Measurements from ENCODE around the gene SIGMAR1.
"Not testable (repeated sequence)": the region's sequence is repeated elsewhere in the genome, so short reads cannot be mapped to it uniquely, and the experiment has no call there.

SIGMAR1 gene

GRCh38 chr9:34654323-34655051 lies 16.9 kb upstream of the SIGMAR1 start:
- DNase-seq: no peak

GRCh38 chr9:34653151-34654072 lies 15.8 kb upstream of the SIGMAR1 start:
- no peak for DNase-seq

GRCh38 chr9:34652602-34653000 lies 15.0 kb upstream of the SIGMAR1 start:
- DNase-seq: no peak

GRCh38 chr9:34651876-34652601 lies 14.5 kb upstream of the SIGMAR1 start, which contains the start of gene IL11RA:
TSS of gene IL11RA (plus strand) at chr9:34652185. CDS start at chr9:34655218, 3,033 bp downstream.
- peak; percentile 71 for DNase-seq

- no peak for DNase-seq
Observed at GRCh38 chr9:34651321-34651720, 13.7 kb upstream of the SIGMAR1 start.

- DNase-seq: no peak
Observed at GRCh38 chr9:34650816-34651215, 13.2 kb upstream of the SIGMAR1 start.

- no peak for DNase-seq
Observed at GRCh38 chr9:34648673-34649072, 11.1 kb upstream of the SIGMAR1 start.

GRCh38 chr9:34647651-34648050 lies 10.1 kb upstream of the SIGMAR1 start:
- peak; percentile 21 for DNase-seq

- no peak for DNase-seq
Observed at GRCh38 chr9:34647084-34647403, 9.5 kb upstream of the SIGMAR1 start.

GRCh38 chr9:34646211-34647083 lies 8.9 kb upstream of the SIGMAR1 start, which contains the start of gene GALT:
TSS of gene GALT (plus strand) at chr9:34646675. CDS start at chr9:34646705, 30 bp downstream.
- DNase-seq: peak; percentile 98

GRCh38 chr9:34644766-34645314 lies 7.3 kb upstream of the SIGMAR1 start:
- DNase-seq: no peak

GRCh38 chr9:34642679-34643078 lies 5.1 kb upstream of the SIGMAR1 start:
- no peak for DNase-seq

GRCh38 chr9:34639322-34639721 lies 1.7 kb upstream of the SIGMAR1 start:
- not testable (repeated sequence) for DNase-seq

GRCh38 chr9:34638138-34638445 lies 505 bp upstream of the SIGMAR1 start:
- DNase-seq: peak; percentile 15

- peak; percentile 12 for DNase-seq
Observed at GRCh38 chr9:34636791-34637355, 714 bp downstream of the SIGMAR1 start.

GRCh38 chr9:34635556-34635955 lies 2.0 kb downstream of the SIGMAR1 start:
- DNase-seq: no peak

- DNase-seq: no peak
Observed at GRCh38 chr9:34634551-34635248, 2.9 kb downstream of the SIGMAR1 start.

- peak; percentile 86 for DNase-seq
Observed at GRCh38 chr9:34633851-34634550, 3.6 kb downstream of the SIGMAR1 start.

GRCh38 chr9:34633166-34633565 lies 4.4 kb downstream of the SIGMAR1 start:
- DNase-seq: no peak

GRCh38 chr9:34630402-34631154 lies 7.0 kb downstream of the SIGMAR1 start:
- no peak for DNase-seq

All from CD4-positive, alpha-beta T cell treated with Interleukin-6 for 4 hours (primary cell).